ENCODE measurements around the gene BTBD9. TPM values are rescaled to one million over a fixed set of nuclear protein-coding genes. Genes with fewer than 3 reads are reported as not detected.
"Not testable (repeated sequence)": the region's sequence is repeated elsewhere in the genome, so short reads cannot be mapped to it uniquely, and the experiment has no call there.

BTBD9 gene
- polyA plus RNA-seq, 1 experiment, result 5.4 TPM

DNA sequence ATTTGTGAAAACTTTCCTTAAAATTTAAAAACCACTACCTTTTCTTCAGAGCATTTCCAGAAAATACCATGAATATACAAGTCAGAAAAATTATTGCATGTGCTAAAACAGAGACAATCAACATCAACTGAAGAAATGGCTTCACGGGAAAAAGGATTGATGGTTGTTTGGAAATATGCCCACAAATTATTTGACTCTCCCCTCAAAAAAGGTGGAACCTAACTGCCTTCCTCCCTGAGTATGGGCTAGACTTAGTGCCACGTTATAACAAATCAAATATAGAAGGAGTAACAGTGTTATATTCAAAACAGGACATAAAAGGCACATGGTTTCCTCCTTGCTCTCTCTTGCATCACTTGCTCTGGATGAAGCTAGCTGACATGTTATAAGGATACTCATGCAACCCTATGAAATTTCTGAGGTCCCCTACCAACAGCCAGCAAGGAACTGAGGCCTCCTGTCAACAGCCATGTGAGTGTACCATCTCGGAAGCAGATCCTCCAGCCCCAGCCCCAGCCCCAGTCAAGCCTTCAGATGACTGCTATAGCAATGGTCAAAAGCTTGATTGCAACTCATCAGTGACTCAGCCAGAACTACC lies 8.4 kb downstream of the BTBD9 start:
- Histone ChIP-seq H3K36me3 (ENCODE audit: control insufficient read depth, insufficient read depth, low read length) (no peaks in the 10 kb centered on the region), H3K27me3 (ENCODE audit: control insufficient read depth, insufficient read depth, low read length) (no peaks in the 10 kb centered on the region), H3K4me3 (ENCODE audit: low read depth, low read length) (no peak overlapping the region)
- no peak for DNase-seq (ENCODE audit: low read depth)
- CTCF ChIA-PET, result no interaction called here
- TF ChIP-seq, protein P1, sequence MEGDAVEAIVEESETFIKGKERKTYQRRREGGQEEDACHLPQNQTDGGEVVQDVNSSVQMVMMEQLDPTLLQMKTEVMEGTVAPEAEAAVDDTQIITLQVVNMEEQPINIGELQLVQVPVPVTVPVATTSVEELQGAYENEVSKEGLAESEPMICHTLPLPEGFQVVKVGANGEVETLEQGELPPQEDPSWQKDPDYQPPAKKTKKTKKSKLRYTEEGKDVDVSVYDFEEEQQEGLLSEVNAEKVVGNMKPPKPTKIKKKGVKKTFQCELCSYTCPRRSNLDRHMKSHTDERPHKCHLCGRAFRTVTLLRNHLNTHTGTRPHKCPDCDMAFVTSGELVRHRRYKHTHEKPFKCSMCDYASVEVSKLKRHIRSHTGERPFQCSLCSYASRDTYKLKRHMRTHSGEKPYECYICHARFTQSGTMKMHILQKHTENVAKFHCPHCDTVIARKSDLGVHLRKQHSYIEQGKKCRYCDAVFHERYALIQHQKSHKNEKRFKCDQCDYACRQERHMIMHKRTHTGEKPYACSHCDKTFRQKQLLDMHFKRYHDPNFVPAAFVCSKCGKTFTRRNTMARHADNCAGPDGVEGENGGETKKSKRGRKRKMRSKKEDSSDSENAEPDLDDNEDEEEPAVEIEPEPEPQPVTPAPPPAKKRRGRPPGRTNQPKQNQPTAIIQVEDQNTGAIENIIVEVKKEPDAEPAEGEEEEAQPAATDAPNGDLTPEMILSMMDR (IDR thresholded peaks at IDR 0.05; ENCODE audit: insufficient read depth, low read depth, low read length), result no peak
- POLR2A ChIA-PET, result no interaction called here

DNA sequence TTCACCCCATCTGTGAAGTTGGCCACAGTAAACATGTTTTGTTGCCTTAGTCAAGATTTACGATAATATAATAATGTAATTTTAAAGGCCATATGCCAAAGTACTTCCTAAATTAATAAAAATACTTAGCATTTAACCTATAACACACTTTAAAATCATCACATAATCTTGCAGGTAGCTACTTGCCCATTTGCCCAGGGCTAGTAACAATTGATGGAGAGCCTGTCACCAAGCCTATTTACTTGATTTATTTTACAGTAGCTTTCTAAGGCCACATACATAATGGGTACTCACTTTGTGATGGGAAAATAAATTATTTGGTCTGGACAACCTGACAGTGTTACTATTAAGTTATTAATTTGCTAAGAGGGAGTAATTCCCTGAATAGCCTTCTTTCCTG lies 14.5 kb downstream of the BTBD9 start:
- H3K27me3 ChIP-seq (ENCODE audit: control insufficient read depth, insufficient read depth, low read length), result no peaks in the 10 kb centered on the region
- TF ChIP-seq, protein P1 (IDR thresholded peaks at IDR 0.05; ENCODE audit: insufficient read depth, low read depth, low read length), result no peak
- H3K4me3 ChIP-seq (ENCODE audit: low read depth, low read length), result no peak overlapping the region
- ChIA-PET POLR2A (no interaction called here), CTCF (interaction anchor here (0.6 kb wide), 1 partner anchor 61 kb away, joined by 3 read pairs; no protein-coding TSS in a partner anchor)
- no peak for DNase-seq (ENCODE audit: low read depth)
- no peaks in the 10 kb centered on the region for H3K36me3 ChIP-seq (ENCODE audit: control insufficient read depth, insufficient read depth, low read length)

DNA sequence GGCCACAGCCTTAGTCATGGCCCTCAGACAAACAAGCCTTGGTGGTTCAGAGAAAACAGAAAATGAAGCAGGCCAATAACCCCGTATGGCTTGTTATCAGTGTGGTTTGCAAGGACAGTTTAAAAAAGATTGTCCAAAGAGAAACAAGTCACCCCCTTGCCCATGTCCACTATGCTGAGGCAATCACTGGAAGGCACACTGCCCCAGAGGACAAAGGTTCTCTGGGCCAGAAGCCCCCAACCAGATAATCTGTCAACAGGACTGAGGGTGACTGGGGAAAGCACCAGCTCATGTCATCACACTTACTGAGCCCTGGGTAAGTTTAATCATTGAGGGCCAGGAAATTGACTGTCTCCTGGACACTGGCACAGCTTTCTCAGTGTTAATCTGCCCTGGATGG lies 20.4 kb downstream of the BTBD9 start:
- POLR2A ChIA-PET; DNase-seq (ENCODE audit: low read depth); H3K4me3 ChIP-seq (ENCODE audit: low read depth, low read length); H3K36me3 ChIP-seq (ENCODE audit: control insufficient read depth, insufficient read depth, low read length); CTCF ChIA-PET; H3K27me3 ChIP-seq (ENCODE audit: control insufficient read depth, insufficient read depth, low read length): not testable (repeated sequence)

DNA sequence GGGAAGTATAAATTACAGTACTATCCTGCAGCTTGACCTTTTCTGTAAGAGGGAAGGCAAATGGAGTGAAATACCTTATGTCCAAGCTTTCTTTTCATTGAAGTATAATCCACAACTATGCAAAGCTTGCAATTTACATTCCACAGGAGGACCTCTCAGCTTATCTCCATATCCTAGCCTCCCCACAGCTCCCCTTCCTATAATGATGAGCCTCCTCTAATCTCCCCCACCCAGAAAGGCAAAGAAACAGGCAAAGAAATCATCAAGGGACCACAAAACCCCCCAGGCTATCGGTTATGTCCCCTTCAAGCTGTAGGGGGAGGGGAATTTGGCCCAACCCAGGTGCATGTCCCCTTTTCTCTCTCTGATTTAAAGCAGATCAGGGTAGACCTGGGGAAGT lies 21.4 kb downstream of the BTBD9 start:
- H3K27me3 ChIP-seq (ENCODE audit: control insufficient read depth, insufficient read depth, low read length); H3K4me3 ChIP-seq (ENCODE audit: low read depth, low read length); POLR2A ChIA-PET; DNase-seq (ENCODE audit: low read depth); H3K36me3 ChIP-seq (ENCODE audit: control insufficient read depth, insufficient read depth, low read length): not testable (repeated sequence)
- CTCF ChIA-PET, result interaction anchor here (0.7 kb wide), 1 partner anchor 14 kb away, joined by 3 read pairs; no protein-coding TSS in a partner anchor

DNA sequence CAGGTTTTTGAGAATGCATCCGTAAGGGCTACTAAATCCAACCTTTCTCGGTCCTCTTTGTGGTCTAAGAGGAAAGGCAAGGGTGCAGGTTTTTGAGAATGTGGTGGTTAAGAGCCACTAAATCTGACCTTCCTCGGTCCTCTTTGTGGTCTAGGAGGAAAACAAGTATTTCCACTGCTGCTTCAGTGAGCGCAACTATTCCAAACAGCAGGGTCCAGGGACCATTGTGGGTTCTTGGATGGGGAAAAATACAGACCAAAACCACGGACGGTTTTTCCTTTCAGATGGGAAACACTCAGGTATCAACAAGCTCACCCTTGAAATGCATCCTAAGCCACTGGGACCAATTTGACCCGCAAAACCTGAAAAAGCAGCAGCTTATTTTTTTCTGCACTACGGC lies 21.9 kb downstream of the BTBD9 start:
- DNase-seq (ENCODE audit: low read depth), result no peak
- TF ChIP-seq, protein P1 (IDR thresholded peaks at IDR 0.05; ENCODE audit: insufficient read depth, low read depth, low read length), result no peak
- no peak overlapping the region for H3K4me3 ChIP-seq (ENCODE audit: low read depth, low read length)
- CTCF ChIA-PET, result interaction anchor here (0.7 kb wide), 1 partner anchor 14 kb away, joined by 3 read pairs; no protein-coding TSS in a partner anchor
- POLR2A ChIA-PET, result no interaction called here
- no peaks in the 10 kb centered on the region for H3K36me3 ChIP-seq (ENCODE audit: control insufficient read depth, insufficient read depth, low read length)
- H3K27me3 ChIP-seq (ENCODE audit: control insufficient read depth, insufficient read depth, low read length), result no peaks in the 10 kb centered on the region

DNA sequence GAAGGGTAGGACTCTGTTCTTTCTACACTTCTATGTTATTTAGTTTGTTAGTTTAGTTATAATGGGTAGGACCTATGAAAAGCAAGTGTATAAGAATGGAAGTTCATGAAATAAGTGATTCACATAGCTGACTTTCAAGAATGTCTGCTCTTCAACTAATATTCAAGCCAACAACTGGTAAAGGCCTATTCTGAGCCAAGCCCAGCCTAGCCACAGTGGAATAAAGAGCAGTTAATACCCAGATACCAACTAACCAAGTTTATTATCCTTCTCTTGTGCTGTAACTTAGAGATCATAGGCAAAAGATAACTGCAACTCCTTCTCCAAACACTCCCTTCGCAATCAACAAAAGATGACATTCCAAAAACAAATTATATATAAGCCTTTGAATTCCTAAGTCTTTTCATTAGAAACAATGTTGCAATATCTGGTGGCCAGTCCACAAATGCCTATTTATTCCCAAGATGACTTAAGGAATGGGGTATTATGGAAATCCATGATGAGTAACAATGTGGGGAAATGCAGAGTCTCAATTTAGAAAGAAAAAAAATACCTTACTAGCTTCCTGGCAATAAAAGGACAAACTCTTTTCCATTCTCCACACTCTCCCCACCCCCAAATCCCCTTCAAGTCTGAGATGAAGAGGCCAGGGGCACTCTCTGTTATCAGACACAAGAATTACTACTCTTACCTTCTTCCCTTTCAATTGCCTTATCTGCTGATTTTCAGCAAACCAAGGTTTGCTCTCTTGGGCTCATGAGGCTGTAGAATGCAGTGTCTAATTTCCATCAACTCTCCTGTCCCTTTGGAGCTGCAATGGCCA lies 27.4 kb downstream of the BTBD9 start:
- DNase-seq (ENCODE audit: low read depth), result peak; percentile 67
- CTCF ChIA-PET, result no interaction called here
- TF ChIP-seq, protein P1 (IDR thresholded peaks at IDR 0.05; ENCODE audit: insufficient read depth, low read depth, low read length), result no peak
- Histone ChIP-seq H3K36me3 (ENCODE audit: control insufficient read depth, insufficient read depth, low read length) (no peaks in the 10 kb centered on the region), H3K4me3 (ENCODE audit: low read depth, low read length) (no peak overlapping the region), H3K27me3 (ENCODE audit: control insufficient read depth, insufficient read depth, low read length) (no peaks in the 10 kb centered on the region)
- POLR2A ChIA-PET, result no interaction called here

All from BJ (cell line).